ENCODE measurements around the gene IFIT1.

GRCh38 chr10:89368129-89368528 is 24.3 kb upstream of the IFIT1 start:
- TF ChIP-seq POLR2A (IDR thresholded peaks at IDR 0.05; ENCODE audit: low read length), result no peak
- no peak for TF ChIP-seq GATA1 (IDR thresholded peaks at IDR 0.05; ENCODE audit: low read depth, low read length)
